Spleen (tissue), 13 donors: ENCODE measurements around the gene WNK1. TPM values are rescaled to one million over a fixed set of nuclear protein-coding genes. Genes with fewer than 3 reads are reported as not detected.
A peak's percentile ranks its signal among the peaks of the same experiment; 100 is the strongest.
"Not testable (repeated sequence)": the region's sequence is repeated elsewhere in the genome, so short reads cannot be mapped to it uniquely, and the experiment has no call there.

Source experiments
- DNase-seq: peaks from one replicate; pipeline ENCODE4 v3.0.0-alpha.2; 2020
- H3K27ac ChIP-seq, 8 donors: fragments of 200-600 bp; sonication (generic) in 7 of 8; 1 replicate in 4 of 8; 2 replicates in 4 of 8; pipeline versions ENCODE4 v1.5.0 to v1.8.0; 2016 to 2021; ENCODE audit warnings: inconsistent platforms in 4 of 8, mild to moderate bottlenecking in 4 of 8, moderate library complexity in 1 of 8
- H3K27me3 ChIP-seq, 7 donors: fragments of 200-600 bp; sonication (generic) in 6 of 7; replicated peaks in 1 of 7; 1 replicate in 4 of 7; 2 replicates in 3 of 7; pipeline versions ENCODE4 v1.5.0 to v1.8.0; 2016 to 2021; ENCODE audit warnings: inconsistent platforms in 3 of 7, mild to moderate bottlenecking in 1 of 7
- H3K36me3 ChIP-seq, 6 donors: fragments of 200-600 bp; sonication (generic) in 5 of 6; 1 replicate in 4 of 6; 2 replicates in 2 of 6; pipeline versions ENCODE4 v1.5.0 to v1.8.0; 2016 to 2021; ENCODE audit warnings: inconsistent platforms in 2 of 6
- H3K4me1 ChIP-seq, 6 donors: fragments of 200-600 bp; sonication (generic) in 5 of 6; 1 replicate in 3 of 6; 2 replicates in 3 of 6; pipeline versions ENCODE4 v1.5.0 to v1.8.0; 2016 to 2021; ENCODE audit warnings: inconsistent platforms in 3 of 6
- H3K4me3 ChIP-seq, 8 donors: fragments of 200-600 bp; sonication (generic) in 7 of 8; 1 replicate in 4 of 8; 2 replicates in 4 of 8; pipeline versions ENCODE4 v1.5.0 to v1.8.0; 2016 to 2021; ENCODE audit warnings: inconsistent platforms in 4 of 8, mild to moderate bottlenecking in 4 of 8, moderate library complexity in 2 of 8
- H3K9me3 ChIP-seq, 8 donors: fragments of 200-600 bp; sonication (generic) in 7 of 8; 1 replicate in 4 of 8; 2 replicates in 4 of 8; pipeline versions ENCODE4 v1.5.0 to v1.8.0; 2016 to 2021; ENCODE audit warnings: inconsistent platforms in 4 of 8
- CTCF ChIP-seq, 11 experiments: fragments of 200-600 bp in 7 of 11; fragments of 450-650 bp in 4 of 11; sonication (generic) in 4 of 11; IDR thresholded peaks in 8 of 11; conservative IDR thresholded peaks in 3 of 11; 1 replicate in 7 of 11; 2 replicates in 4 of 11; pipeline versions ENCODE4 v1.4.0 to v1.8.0; 2016 to 2021; ENCODE audit warnings: antibody characterized with exemption in 11 of 11, inconsistent platforms in 4 of 11, mild to moderate bottlenecking in 1 of 11
- POLR2A ChIP-seq, 3 donors: fragments of 450-650 bp; IDR thresholded peaks; one replicate each; pipeline ENCODE4 v1.5.1; 2017; ENCODE audit warnings: antibody characterized with exemption in 3 of 3, mild to moderate bottlenecking in 1 of 3
- POLR2AphosphoS5 ChIP-seq, 3 donors: sonication (generic); formaldehyde crosslinking; IDR thresholded peaks; one replicate each; pipeline ENCODE4 v1.5.1; 2017; ENCODE audit warnings: antibody characterized with exemption in 3 of 3
- WGBS, 5 donors: extraction: QIAGEN DNeasy Blood & Tissue Kit in 3 of 5; methylation state at CpG; one replicate each; pipeline versions ENCODE4 v1.1.5 to v1.1.7; 2013 to 2018; 5-methylcytosine and 5-hydroxymethylcytosine counted together
- intact Hi-C: fragments of 100-400 bp; cut with DNase I; formaldehyde crosslinking; loops from one replicate; pipeline ENCODE4 v1.15.0; 2023; ENCODE audit warnings: low total_unique reads
- long read RNA-seq, 2 donors: transcript quantifications; one replicate each; lab custom pipeline, GENCODE V29; 2026
- polyA plus RNA-seq, 3 donors: library from polyadenylated mRNA; stranded (reverse); fragments of 200-250 nt; gene quantifications; one replicate each; pipeline ENCODE4 v1.2.1, GENCODE V29; 2013
- total RNA-seq, 7 donors: library from RNA; depleted of rRNA in 3 of 7; stranded (reverse); fragments of >200 nt in 3 of 7; fragmentation: NEBNext Ultra II Directional in 4 of 7; extraction: Animal tissue kit (Norgen Biotek cat#: 25700) in 4 of 7; gene quantifications; one replicate each; pipeline versions ENCODE4 v1.1.0 to v1.2.1, GENCODE V29; 2016 to 2021
- donor health status: healthy with polysubstance abuse.
- donor health status: DM: no; HTN: no; CAD: no; lungs with moderate emphysema.
- donor health status: DM: no; HTN: no; CAD: no.
- donor health status: Bipolar disorder and iron deficiency.
- donor health status: healthy.
- donor health status: DM: no; HTN: no; CAD: no.
- donor health status: DM: yes; HTN: yes; CAD: no.

The WNK1 gene
- 100 to 1,000 TPM; 188 to 261 (median 219) TPM for total RNA-seq
- 10 to 100 TPM in 2 of 3 donors, 1 to 10 TPM in 1; 8.8 to 18.9 (median 10.6) TPM for polyA plus RNA-seq
- long read RNA-seq, donor 1, partial matches to known transcripts: 0 of 4 reads
- long read RNA-seq, donor 1, other reads (novel, unspliced or antisense): 0 of 4 reads
- long read RNA-seq, donor 2, partial matches to known transcripts: 29 of 31 reads
- long read RNA-seq, donor 2, other reads (novel, unspliced or antisense): 0 of 31 reads

- WGBS, 5 donors: 0 to 1% (median 0%) methylated on average over 21 to 41 of the region's 41 CpGs
- intact Hi-C loops: loop anchor here (10.0 kb wide), 3 partner anchors 53 to 177 kb away; no protein-coding TSS in a partner anchor
Observed at GRCh38 chr12:751999-752694, at the start of gene WNK1. Gene WNK1 (plus strand): TSS chr12:752579. CDS start chr12:753566, 987 bp downstream.

GRCh38 chr12:704516-705242 lies 47.7 kb upstream of the WNK1 start:
- DNase-seq: no peak
- no peaks in the 10 kb centered on the region for H3K9me3 ChIP-seq
- 85 to 92% (median 87%) methylated on average over 5 of the region's 5 CpGs for WGBS, 5 donors
- no peak for TF ChIP-seq CTCF (IDR thresholded peaks at IDR 0.05 in 8 of 11, conservative IDR thresholded peaks at IDR 0.05 in 3 of 11)
- no peak for TF ChIP-seq POLR2A (IDR thresholded peaks at IDR 0.05)
- TF ChIP-seq POLR2AphosphoS5 (IDR thresholded peaks at IDR 0.05): no peak
- H3K4me3 ChIP-seq: no peak overlapping the region
- no peaks in the 10 kb centered on the region for H3K36me3 ChIP-seq
- intact Hi-C loops: no loop called here
- H3K4me1 ChIP-seq: peaks cover 0 to 6% (median 0%) of the 10 kb centered on the region in 6 donors
- no peak overlapping the region for H3K27ac ChIP-seq
- H3K27me3 ChIP-seq: no peaks in the 10 kb centered on the region

More at GRCh38 chr12:751999-752694, at the start of gene WNK1:
- no peaks in the 10 kb centered on the region for H3K9me3 ChIP-seq
- H3K27me3 ChIP-seq: no peaks in the 10 kb centered on the region
- H3K4me3 ChIP-seq: peak within 1 kb of the TSS; percentile 70 to 89 (median 79)
- H3K4me1 ChIP-seq: peaks cover 14 to 60% (median 50%) of the 10 kb centered on the region in 6 donors
- no peaks in the 10 kb centered on the region for H3K36me3 ChIP-seq
- peak within 1 kb of the TSS; percentile 85 to 100 (median 98) for H3K27ac ChIP-seq
- peak; percentile 98 for DNase-seq
- TF ChIP-seq POLR2A (IDR thresholded peaks at IDR 0.05): peak in 2 of 3 donors; percentile 68 to 79
- TF ChIP-seq POLR2AphosphoS5 (IDR thresholded peaks at IDR 0.05): peak; percentile 91 to 93 (median 92)
- TF ChIP-seq CTCF (IDR thresholded peaks at IDR 0.05 in 8 of 11, conservative IDR thresholded peaks at IDR 0.05 in 3 of 11): no peak

GRCh38 chr12:708084-708483 lies 44.3 kb upstream of the WNK1 start:
- H3K9me3 ChIP-seq, H3K27me3 ChIP-seq, H3K36me3 ChIP-seq, H3K27ac ChIP-seq, H3K4me1 ChIP-seq, H3K4me3 ChIP-seq, DNase-seq, intact Hi-C loops: not testable (repeated sequence)
- WGBS, 5 donors: 78 to 91% (median 85%) methylated on average over 2 to 3 of the region's 3 CpGs

- no peak for DNase-seq
- Histone ChIP-seq H3K27ac (no peak overlapping the region), H3K4me3 (no peak overlapping the region), H3K36me3 (no peaks in the 10 kb centered on the region), H3K4me1 (no peaks in the 10 kb centered on the region), H3K27me3 (no peaks in the 10 kb centered on the region), H3K9me3 (no peaks in the 10 kb centered on the region)
- WGBS, 5 donors: 85 to 98% (median 91%) methylated on average over 7 of the region's 7 CpGs
- intact Hi-C loops: no loop called here
- no peak for TF ChIP-seq POLR2AphosphoS5 (IDR thresholded peaks at IDR 0.05)
- no peak for TF ChIP-seq CTCF (IDR thresholded peaks at IDR 0.05 in 8 of 11, conservative IDR thresholded peaks at IDR 0.05 in 3 of 11)
- no peak for TF ChIP-seq POLR2A (IDR thresholded peaks at IDR 0.05)
Observed at GRCh38 chr12:709455-710020, 42.8 kb upstream of the WNK1 start.
